PC-9 (cell line): ENCODE data around the gene ISG15. TPM values are rescaled to one million over a fixed set of nuclear protein-coding genes. Genes with fewer than 3 reads are reported as not detected.

ENCODE experiments used
- BruUV-seq: library from RNA; stranded (reverse); fragments of 400-500 nt; replicated peaks from 2 replicates; lab custom pipeline; 2021; lab: Mats Ljungman, UMichigan
- CTCF ChIA-PET: fragments of 300-600 bp; sonication (Branson Sonifier 250); formaldehyde crosslinking; loops from one replicate; lab custom pipeline; 2022; ENCODE audit warnings: antibody characterized with exemption; lab: Charles Lee
- POLR2A ChIA-PET: fragments of 300-600 bp; sonication (Branson Sonifier 250); formaldehyde crosslinking; loops from one replicate; lab custom pipeline; 2022; ENCODE audit warnings: antibody characterized with exemption; ENCODE audit not compliant: unreplicated experiment; lab: Charles Lee
- DNase-seq, 2 experiments: peaks; one replicate each; pipeline versions ENCODE4 v3.0.0 to v3.0.0-alpha.2; 2015 to 2022; ENCODE audit warnings: mixed read lengths in 1 of 2
- H2AFZ ChIP-seq: fragments of 200-600 bp; sonication (generic); 2 replicates; pipeline ENCODE4 v1.8.1; 2017; ENCODE audit warnings: antibody characterized with exemption
- H3F3A ChIP-seq: fragments of 200-600 bp; sonication (generic); 2 replicates; pipeline ENCODE4 v1.8.1; 2017; ENCODE audit warnings: antibody characterized with exemption, mild to moderate bottlenecking, low read depth; ENCODE audit not compliant: insufficient read depth
- H3K27ac ChIP-seq: fragments of 200-600 bp; sonication (generic); 2 replicates; pipeline ENCODE4 v1.6.1; 2016; ENCODE audit warnings: mixed run types
- H3K27me3 ChIP-seq: fragments of 200-600 bp; sonication (generic); 2 replicates; pipeline ENCODE4 v1.6.1; 2016; ENCODE audit warnings: low read depth, mixed run types; ENCODE audit not compliant: insufficient read depth
- H3K36me3 ChIP-seq: fragments of 200-600 bp; sonication (generic); 2 replicates; pipeline ENCODE4 v1.6.1; 2016; ENCODE audit warnings: low read depth, mixed run types
- H3K4me1 ChIP-seq: fragments of 200-600 bp; sonication (generic); replicated peaks from 2 replicates; pipeline ENCODE4 v1.6.1; 2016; ENCODE audit warnings: mixed run types; ENCODE audit not compliant: insufficient read depth
- H3K4me2 ChIP-seq: fragments of 200-600 bp; sonication (generic); 2 replicates; pipeline ENCODE4 v1.6.1; 2017; ENCODE audit warnings: mixed run types
- H3K4me3 ChIP-seq: fragments of 200-600 bp; sonication (generic); 2 replicates; pipeline ENCODE4 v1.6.1; 2016; ENCODE audit warnings: mixed run types
- H3K79me2 ChIP-seq: fragments of 200-600 bp; sonication (generic); 2 replicates; pipeline ENCODE4 v1.6.1; 2017; ENCODE audit warnings: low read depth, mixed run types
- H3K9me2 ChIP-seq: fragments of 200-600 bp; sonication (generic); 2 replicates; pipeline ENCODE4 v1.8.1; 2017; ENCODE audit warnings: mild to moderate bottlenecking; ENCODE audit not compliant: insufficient read depth
- H3K9me3 ChIP-seq: fragments of 200-600 bp; sonication (generic); 2 replicates; pipeline ENCODE4 v1.8.1; 2016; ENCODE audit warnings: low read depth; ENCODE audit not compliant: insufficient read depth
- H4K20me1 ChIP-seq: fragments of 200-600 bp; sonication (generic); 2 replicates; pipeline ENCODE4 v1.8.1; 2017; ENCODE audit not compliant: insufficient read depth
- CTCF ChIP-seq: fragments of 200-600 bp; sonication (generic); conservative IDR thresholded peaks from 2 replicates; pipeline ENCODE4 v1.6.1; 2017; ENCODE audit warnings: mixed run types, antibody characterized with exemption, mild to moderate bottlenecking, moderate library complexity
- EZH2 ChIP-seq: fragments of 200-600 bp; sonication (generic); IDR thresholded peaks from 2 replicates; pipeline ENCODE4 v1.8.0; 2017; ENCODE audit warnings: antibody characterized with exemption, low read depth
- intact Hi-C: fragments of 100-400 bp; cut with micrococcal nuclease; formaldehyde crosslinking; loops from one replicate; pipeline ENCODE4 v1.10.0; 2022; ENCODE audit not compliant: unreplicated experiment
- total RNA-seq: library from RNA; stranded (reverse); gene quantifications from 2 replicates; pipeline ENCODE4 v1.2.3, GENCODE V29; 2021

ISG15 gene
- total RNA-seq, 1 experiment from 2014 or later: 20.9 TPM

GRCh38 chr1:966704-967300 is 46.5 kb upstream of the ISG15 start:
- H3K27ac ChIP-seq: peak overlapping the region; percentile 99
- BruUV-seq: TSS peak; percentile 34
- peak; percentile 70 to 74 for DNase-seq
- H3K9me3 ChIP-seq: no peaks in the 10 kb centered on the region
- H4K20me1 ChIP-seq: no peaks in the 10 kb centered on the region
- H3F3A ChIP-seq: peaks cover 37% of the 10 kb centered on the region; the same call in 1 of the 2 replicates
- H3K4me3 ChIP-seq: peak overlapping the region; percentile 83
- peak overlapping the region; percentile 81 for H3K4me2 ChIP-seq
- H3K79me2 ChIP-seq: peaks cover 4% of the 10 kb centered on the region; the same call in 1 of the 2 replicates
- TF ChIP-seq EZH2: no peak
- TF ChIP-seq CTCF: 0 out of 2 replicates have a peak, but pooled peaks have one; percentile 21
- ChIA-PET POLR2A (interaction anchor here (0.6 to 0.7 kb wide), 3 partner anchors 18 to 107 kb away, joined by 3 to 4 read pairs (median 3); partner anchors contain the start of gene RNF223), CTCF (interaction anchor here (0.6 to 1.0 kb wide), 3 partner anchors 10 to 953 kb away, joined by 3 read pairs; no protein-coding TSS in a partner anchor)
- H3K27me3 ChIP-seq: no peaks in the 10 kb centered on the region
- H3K36me3 ChIP-seq: no peaks in the 10 kb centered on the region
- intact Hi-C loops: no loop called here
- H2AFZ ChIP-seq: peak overlapping the region; percentile 66
- peaks cover 14% of the 10 kb centered on the region for H3K4me1 ChIP-seq
- no peaks in the 10 kb centered on the region for H3K9me2 ChIP-seq

- POLR2A ChIA-PET: interaction anchor here (0.6 kb wide), 1 partner anchor 17 kb away, joined by 3 read pairs; no protein-coding TSS in a partner anchor
Measured at GRCh38 chr1:967466-968343, 45.6 kb upstream of the ISG15 start.

More at GRCh38 chr1:967466-968343, 45.6 kb upstream of the ISG15 start:
- H3K36me3 ChIP-seq: no peaks in the 10 kb centered on the region
- TF ChIP-seq EZH2 (no peak), CTCF (no peak)
- no peaks in the 10 kb centered on the region for H3K9me2 ChIP-seq
- peaks cover 14% of the 10 kb centered on the region for H3K4me1 ChIP-seq
- H3K4me2 ChIP-seq: peak overlapping the region; percentile 81
- H3F3A ChIP-seq: peaks cover 37% of the 10 kb centered on the region; the same call in 1 of the 2 replicates
- H3K27ac ChIP-seq: peak overlapping the region; percentile 99
- intact Hi-C loops: no loop called here
- no TSS peak for BruUV-seq
- H4K20me1 ChIP-seq: no peaks in the 10 kb centered on the region
- DNase-seq: peak; percentile 54 to 67
- peaks cover 4% of the 10 kb centered on the region; the same call in 1 of the 2 replicates for H3K79me2 ChIP-seq
- peak overlapping the region; percentile 83; the same call in 1 of the 2 replicates for H3K4me3 ChIP-seq
- CTCF ChIA-PET: interaction anchor here (0.6 to 1.0 kb wide), 2 partner anchors 63 to 380 kb away, joined by 3 read pairs; no protein-coding TSS in a partner anchor
- no peak overlapping the region for H2AFZ ChIP-seq
- no peaks in the 10 kb centered on the region for H3K9me3 ChIP-seq
- no peaks in the 10 kb centered on the region for H3K27me3 ChIP-seq
